ENCODE data around the gene AP2B1. TPM values are rescaled to one million over a fixed set of nuclear protein-coding genes. Genes with fewer than 3 reads are reported as not detected.
A peak's percentile ranks its signal among the peaks of the same experiment; 100 is the strongest.

The AP2B1 gene
- total and polyA plus RNA-seq, 9 of the 15 experiments (the other 6 are each of a cell fraction or from before 2014, with no cell fraction given), result 60.1 to 287 (median 105) TPM

DNA sequence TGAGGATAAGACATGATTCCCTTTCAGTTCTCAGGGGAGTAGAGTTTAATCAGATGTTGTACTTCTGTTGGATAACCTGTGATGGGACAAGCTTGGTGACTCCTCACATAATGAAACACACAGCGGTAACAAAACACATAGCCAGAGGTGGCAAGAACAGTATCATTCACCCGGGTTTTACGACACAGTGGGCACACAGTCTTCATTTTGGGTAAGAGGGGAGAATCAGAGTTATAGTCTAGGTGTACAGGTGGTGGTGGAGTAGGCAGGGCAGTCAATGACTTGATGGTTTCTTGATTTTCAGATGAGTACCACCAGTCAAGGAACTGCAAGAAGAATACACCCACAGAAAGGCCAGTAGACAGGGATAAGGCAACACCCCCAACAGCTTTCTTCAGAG, 11.4 kb upstream of the AP2B1 start:
- no peak for ATAC-seq
- no peaks in the 10 kb centered on the region for H3K9me3 ChIP-seq (replicated peaks; ENCODE audit: control insufficient read depth, insufficient read depth, low read depth, low read length)
- H4K20me1 ChIP-seq (replicated peaks; ENCODE audit: control insufficient read depth, insufficient read depth, low read length), result no peaks in the 10 kb centered on the region
- ChIA-PET CTCF (ENCODE audit: low intra/inter-chr PET ratio) (interaction anchor here (0.7 kb wide), 1 partner anchor 185 kb away, joined by 3 read pairs; no protein-coding TSS in a partner anchor), POLR2A (interaction anchor here (1.3 to 7.9 kb wide), 4 partner anchors 10 to 23 kb away, joined by 3 to 132 read pairs (median 71); partner anchors contain the start of gene AP2B1)
- in situ Hi-C loops (cut with MboI) (no loop called here), intact Hi-C loops (cut with micrococcal nuclease) (no loop called here)
- peak overlapping the region; percentile 8; the same call in 1 of the 2 replicates for H3K4me2 ChIP-seq (ENCODE audit: insufficient read depth, low read length)
- H2AFZ ChIP-seq (ENCODE audit: low read depth, low read length), result no peak overlapping the region
- no peak for DNase-seq (ENCODE audit: extremely low read depth in 1 of 4, low spot score in 3 of 4)
- no peak for FAIRE-seq
- BruUV-seq (replicated peaks), result no TSS peak
- 75% methylated on average over 3 of the region's 3 CpGs for WGBS (ENCODE audit: insufficient coverage, low coverage, missing lambda C conversion rate)
- no peak overlapping the region for H3K4me3 ChIP-seq
- H3K27me3 ChIP-seq (ENCODE audit: control insufficient read depth in 2 of 2, insufficient read depth in 2 of 2, low read length in 2 of 2), result no peaks in the 10 kb centered on the region
- H3K79me2 ChIP-seq (ENCODE audit: control insufficient read depth, insufficient read depth, low read length), result peaks cover 65% of the 10 kb centered on the region
- no peaks in the 10 kb centered on the region for H3K9me1 ChIP-seq (ENCODE audit: control insufficient read depth, insufficient read depth, low read length)
- TF ChIP-seq NFE2L1 (tag; IDR thresholded peaks at IDR 0.05; ENCODE audit: borderline replicate concordance, low read depth) (no peak), ATF7 (IDR thresholded peaks at IDR 0.05) (no peak), PURB (CRISPR knock-in tag; IDR thresholded peaks at IDR 0.05; ENCODE audit: low read depth) (no peak), POLR2B (IDR thresholded peaks at IDR 0.05; ENCODE audit: low read depth, partially characterized antibody) (peak; percentile 43), ILF3 (IDR thresholded peaks at IDR 0.05; ENCODE audit: borderline replicate concordance) (0 out of 2 replicates have a peak, but pooled peaks have one; percentile 36), HDAC1 (IDR thresholded peaks at IDR 0.05) (0 out of 4 replicates have a peak, but pooled peaks of 1 of the 2 experiments have one; percentile 3), ZNF592 (IDR thresholded peaks at IDR 0.05) (0 out of 2 replicates have a peak, but pooled peaks have one; percentile 5), SUPT5H (IDR thresholded peaks at IDR 0.05) (peak; percentile 68), POLR2A (conservative IDR thresholded peaks at IDR 0.05) (peak; percentile 68), POLR2AphosphoS5 (IDR thresholded peaks at IDR 0.05; ENCODE audit: control insufficient read depth, insufficient read depth, low read depth, low read length) (0 out of 2 replicates have a peak, but pooled peaks have one; percentile 13)
- peaks cover 9 to 22% of the 10 kb centered on the region in 2 experiments; a peak in 4 of 5 replicates for H3K4me1 ChIP-seq (replicated peaks in 1 of 2; ENCODE audit: control insufficient read depth in 2 of 2, insufficient read depth in 2 of 2, low read length in 2 of 2)
- no peak overlapping the region; a peak in 1 of 4 replicates for H3K9ac ChIP-seq (ENCODE audit: insufficient read depth in 1 of 2, low read depth in 2 of 2, low read length in 2 of 2)
- H3K27ac ChIP-seq (ENCODE audit: extremely low read depth, low read depth, low read length), result peak overlapping the region; percentile 14; the same call in 1 of the 3 replicates
- peaks cover 54% of the 10 kb centered on the region for H3K36me3 ChIP-seq (ENCODE audit: control insufficient read depth, insufficient read depth, low read length)

All from K562 (cell line).